GM12801 (cell line): ENCODE results near the gene DNAJC3.

Experiments
- CTCF ChIP-seq: IDR thresholded peaks from one replicate; pipeline ENCODE4 v1.5.1; 2011; ENCODE audit warnings: control low read depth; ENCODE audit not compliant: insufficient read length; ENCODE audit errors: extremely low read depth

The DNAJC3 gene

GRCh38 chr13:95676762-95677563 lies at the start of gene DNAJC3:
Gene DNAJC3, plus strand, starts transcription at chr13:95677139. Its CDS starts 117 bp downstream, at chr13:95677256.
- no peak for TF ChIP-seq CTCF

- no peak for TF ChIP-seq CTCF
Observed at GRCh38 chr13:95627590-95627989, 49.3 kb upstream of the DNAJC3 start.

- no peak for TF ChIP-seq CTCF
Observed at GRCh38 chr13:95628488-95628887, 48.5 kb upstream of the DNAJC3 start.

- no peak for TF ChIP-seq CTCF
Observed at GRCh38 chr13:95629071-95629470, 47.9 kb upstream of the DNAJC3 start.

GRCh38 chr13:95630593-95630992 lies 46.3 kb upstream of the DNAJC3 start:
- TF ChIP-seq CTCF, result no peak

GRCh38 chr13:95636853-95637252 lies 40.1 kb upstream of the DNAJC3 start:
- no peak for TF ChIP-seq CTCF

GRCh38 chr13:95641291-95642027 lies 35.5 kb upstream of the DNAJC3 start:
- TF ChIP-seq CTCF, result no peak
